Activated CD8-positive, alpha-beta T cell treated with anti-CD3 and anti-CD28 coated beads for 36 hours (primary cell): ENCODE results near the gene LRRN2. TPM values are rescaled to one million over a fixed set of nuclear protein-coding genes. Genes with fewer than 3 reads are reported as not detected.

Experiments used
- ATAC-seq: fragments of 200-7000 bp; cut with Tn5 transposase; one replicate; pipeline ENCODE4 v1.10.0; 2021; ENCODE audit warnings: mild to moderate bottlenecking, moderate library complexity
- CTCF ChIA-PET: fragments of 350-600 bp; sonication (Branson Sonifier 250); formaldehyde crosslinking; loops from one replicate; lab custom pipeline; 2021; ENCODE audit warnings: antibody characterized with exemption; lab: Charles Lee
- POLR2A ChIA-PET: fragments of 350-600 bp; sonication (Branson Sonifier 250); formaldehyde crosslinking; loops from one replicate; lab custom pipeline; 2021; ENCODE audit warnings: antibody characterized with exemption; lab: Charles Lee
- DNase-seq: peaks from one replicate; pipeline ENCODE4 v3.0.0-alpha.2; 2020
- H3K27ac Mint-ChIP-seq: one replicate; pipeline ENCODE4 v1.8.0; 2021; ENCODE audit warnings: mild to moderate bottlenecking, mixed read lengths
- H3K27me3 Mint-ChIP-seq: one replicate; pipeline ENCODE4 v1.8.0; 2021; ENCODE audit warnings: mixed read lengths
- H3K36me3 Mint-ChIP-seq: one replicate; pipeline ENCODE4 v1.8.0; 2021; ENCODE audit warnings: low read depth, mixed read lengths
- H3K4me1 Mint-ChIP-seq: one replicate; pipeline ENCODE4 v1.8.0; 2021; ENCODE audit warnings: low read depth, mixed read lengths
- H3K4me3 Mint-ChIP-seq: one replicate; pipeline ENCODE4 v1.8.0; 2021; ENCODE audit warnings: mild to moderate bottlenecking, moderate library complexity, mixed read lengths
- H3K9me3 Mint-ChIP-seq: one replicate; pipeline ENCODE4 v1.8.0; 2021; ENCODE audit warnings: mixed read lengths
- CTCF ChIP-seq: fragments of 200-600 bp; IDR thresholded peaks from one replicate; pipeline ENCODE4 v1.8.0; 2022; ENCODE audit warnings: antibody characterized with exemption, mild to moderate bottlenecking
- intact Hi-C: fragments of 100-400 bp; cut with micrococcal nuclease; formaldehyde crosslinking; loops from one replicate; pipeline ENCODE4 v1.10.0; 2022
- total RNA-seq, 2 experiments: library from RNA; stranded (reverse); gene quantifications; one replicate each; pipeline ENCODE4 v1.2.3, GENCODE V29; 2021

The LRRN2 gene
- total RNA-seq, 2 experiments from 2014 or later, result not detected

- H3K27me3 Mint-ChIP-seq, result no peaks in the 10 kb centered on the region
- H3K27ac Mint-ChIP-seq, result no peak overlapping the region
- CTCF ChIA-PET, result interaction anchor here (1.2 to 3.4 kb wide), 7 partner anchors 11 to 183 kb away, joined by 3 to 18 read pairs (median 3); no protein-coding TSS in a partner anchor
- H3K4me1 Mint-ChIP-seq, result no peaks in the 10 kb centered on the region
- no peak overlapping the region for H3K4me3 Mint-ChIP-seq
- no peaks in the 10 kb centered on the region for H3K9me3 Mint-ChIP-seq
- POLR2A ChIA-PET, result no interaction called here
- TF ChIP-seq CTCF, result no peak
- DNase-seq, result no peak
- no peaks in the 10 kb centered on the region for H3K36me3 Mint-ChIP-seq
- ATAC-seq, result no peak
- intact Hi-C loops, result no loop called here
These were observed 60.8 kb downstream of the LRRN2 start for GRCh38 chr1:204624631-204625216.

GRCh38 chr1:204623894-204624361 is 61.6 kb downstream of the LRRN2 start:
- Mint-ChIP-seq H3K27ac (no peak overlapping the region), H3K9me3 (no peaks in the 10 kb centered on the region), H3K36me3 (no peaks in the 10 kb centered on the region), H3K4me1 (no peaks in the 10 kb centered on the region), H3K4me3 (no peak overlapping the region), H3K27me3 (no peaks in the 10 kb centered on the region)
- intact Hi-C loops, result no loop called here
- no peak for TF ChIP-seq CTCF
- ATAC-seq (peak; percentile 69), DNase-seq (peak; percentile 32)
- ChIA-PET CTCF (interaction anchor here (0.8 to 3.4 kb wide), 14 partner anchors 9 to 193 kb away, joined by 3 to 18 read pairs (median 3); no protein-coding TSS in a partner anchor), POLR2A (interaction anchor here (0.6 to 1.0 kb wide), 3 partner anchors 15 to 103 kb away, joined by 3 read pairs; no protein-coding TSS in a partner anchor)

GRCh38 chr1:204623365-204623893 is 62.1 kb downstream of the LRRN2 start:
- TF ChIP-seq CTCF, result no peak
- ChIA-PET CTCF (interaction anchor here (0.8 to 3.4 kb wide), 14 partner anchors 9 to 193 kb away, joined by 3 to 18 read pairs (median 3); no protein-coding TSS in a partner anchor), POLR2A (interaction anchor here (0.6 to 1.0 kb wide), 3 partner anchors 15 to 103 kb away, joined by 3 read pairs; no protein-coding TSS in a partner anchor)
- peak; percentile 25 for DNase-seq
- Mint-ChIP-seq H3K27ac (no peak overlapping the region), H3K4me3 (no peak overlapping the region), H3K4me1 (no peaks in the 10 kb centered on the region), H3K9me3 (no peaks in the 10 kb centered on the region), H3K27me3 (no peaks in the 10 kb centered on the region), H3K36me3 (no peaks in the 10 kb centered on the region)
- ATAC-seq, result peak; percentile 56
- intact Hi-C loops, result no loop called here

- ChIA-PET CTCF (interaction anchor here (2.5 to 3.4 kb wide), 2 partner anchors 56 to 185 kb away, joined by 16 to 18 read pairs; no protein-coding TSS in a partner anchor), POLR2A (no interaction called here)
- Mint-ChIP-seq H3K27me3 (no peaks in the 10 kb centered on the region), H3K4me1 (no peaks in the 10 kb centered on the region), H3K4me3 (no peak overlapping the region), H3K27ac (no peak overlapping the region), H3K36me3 (no peaks in the 10 kb centered on the region), H3K9me3 (no peaks in the 10 kb centered on the region)
- DNase-seq, result no peak
- no peak for ATAC-seq
- no peak for TF ChIP-seq CTCF
- intact Hi-C loops, result no loop called here
These were observed 63.5 kb downstream of the LRRN2 start for GRCh38 chr1:204621996-204622395.

GRCh38 chr1:204621396-204621795 is 64.1 kb downstream of the LRRN2 start:
- TF ChIP-seq CTCF, result no peak

More at GRCh38 chr1:204621396-204621795, 64.1 kb downstream of the LRRN2 start:
- DNase-seq (no peak), ATAC-seq (no peak)
- ChIA-PET CTCF (interaction anchor here (3.4 kb wide), 1 partner anchor 186 kb away, joined by 16 read pairs; no protein-coding TSS in a partner anchor), POLR2A (no interaction called here)
- H3K27ac Mint-ChIP-seq, result no peak overlapping the region
- intact Hi-C loops, result no loop called here
- no peaks in the 10 kb centered on the region for H3K36me3 Mint-ChIP-seq
- H3K4me3 Mint-ChIP-seq, result no peak overlapping the region
- no peaks in the 10 kb centered on the region for H3K4me1 Mint-ChIP-seq
- H3K9me3 Mint-ChIP-seq, result no peaks in the 10 kb centered on the region
- H3K27me3 Mint-ChIP-seq, result no peaks in the 10 kb centered on the region
